H1 (cell line): Measurements from ENCODE around the gene RBM20. TPM values are rescaled to one million over a fixed set of nuclear protein-coding genes. Genes with fewer than 3 reads are reported as not detected.
"Not testable (repeated sequence)": the region's sequence is repeated elsewhere in the genome, so short reads cannot be mapped to it uniquely, and the experiment has no call there.

Experiments used
- CTCF ChIA-PET: fragments of 300-600 bp; sonication (Branson Sonifier 250); formaldehyde crosslinking; loops from one replicate; lab custom pipeline; 2021; ENCODE audit not compliant: partially characterized antibody; lab: Charles Lee
- POLR2A ChIA-PET: fragments of 300-600 bp; sonication (Branson Sonifier 250); formaldehyde crosslinking; loops from one replicate; lab custom pipeline; 2021; ENCODE audit warnings: inconsistent platforms; ENCODE audit not compliant: partially characterized antibody; lab: Charles Lee
- DNase-seq, 2 experiments: peaks; one replicate each; pipeline versions ENCODE4 v3.0.0 to v3.0.0-alpha.2; 2010 to 2022; ENCODE audit warnings: low spot score in 2 of 2, low read depth in 1 of 2, mixed read lengths in 1 of 2
- FAIRE-seq: peaks from 2 replicates; lab custom pipeline; 2011; peaks lifted over from hg19 to GRCh38; lab: Jason Lieb, UNC
- H2AFZ ChIP-seq: 2 replicates; pipeline ENCODE4 v1.8.1; 2012; ENCODE audit warnings: low read length, inconsistent platforms
- H2AK5ac ChIP-seq: 2 replicates; pipeline ENCODE4 v1.6.1; 2013; ENCODE audit warnings: low read depth, low read length
- H2BK120ac ChIP-seq: replicated peaks from 2 replicates; pipeline ENCODE3; 2013; ENCODE audit warnings: low read depth, low read length, inconsistent platforms
- H2BK12ac ChIP-seq: 2 replicates; pipeline ENCODE4 v1.6.1; 2013; ENCODE audit warnings: low read depth, low read length
- H2BK15ac ChIP-seq: 2 replicates; pipeline ENCODE4 v1.6.1; 2013; ENCODE audit warnings: low read length
- H2BK20ac ChIP-seq: 2 replicates; pipeline ENCODE4 v1.6.1; 2013; ENCODE audit warnings: low read length
- H2BK5ac ChIP-seq: 2 replicates; pipeline ENCODE4 v1.6.1; 2013; ENCODE audit warnings: low read depth, low read length
- H3K14ac ChIP-seq: 2 replicates; pipeline ENCODE4 v1.6.1; 2013; ENCODE audit warnings: inconsistent platforms; ENCODE audit not compliant: insufficient read length
- H3K18ac ChIP-seq: 2 replicates; pipeline ENCODE4 v1.6.1; 2013; ENCODE audit warnings: low read length; ENCODE audit errors: extremely low read depth
- H3K23ac ChIP-seq: 2 replicates; pipeline ENCODE4 v1.6.1; 2013; ENCODE audit warnings: inconsistent platforms; ENCODE audit not compliant: insufficient read length
- H3K23me2 ChIP-seq: 2 replicates; pipeline ENCODE4 v1.6.1; 2013; ENCODE audit warnings: low read depth, low read length
- H3K27ac ChIP-seq: 2 replicates; pipeline ENCODE4 v1.6.1; 2011; ENCODE audit warnings: low read depth, low read length, inconsistent platforms
- H3K27me3 ChIP-seq, 4 experiments: replicated peaks in 1 of 4; 1 replicate in 1 of 4; 2 replicates in 3 of 4; pipeline versions ENCODE4 v1.6.1 to v1.8.1; 2011 to 2013; ENCODE audit warnings: low read length in 3 of 4, mild to moderate bottlenecking in 3 of 4, inconsistent platforms in 2 of 4, mixed read lengths in 2 of 4, moderate library complexity in 1 of 4; ENCODE audit not compliant: control insufficient read depth in 3 of 4, insufficient read depth in 3 of 4; ENCODE audit errors: extremely low read depth in 1 of 4
- H3K36me3 ChIP-seq, 4 experiments: 2 replicates each; pipeline versions ENCODE4 v1.6.1 to v1.8.1; 2011 to 2013; ENCODE audit warnings: mild to moderate bottlenecking in 4 of 4, low read length in 3 of 4, moderate library complexity in 2 of 4, control low read depth in 1 of 4, inconsistent platforms in 1 of 4; ENCODE audit not compliant: insufficient read depth in 4 of 4, control insufficient read depth in 2 of 4
- H3K4ac ChIP-seq: replicated peaks from 2 replicates; pipeline ENCODE3; 2013; ENCODE audit warnings: low read length, low read depth, mixed read lengths, inconsistent platforms; ENCODE audit not compliant: insufficient read length
- H3K4me1 ChIP-seq, 4 experiments: replicated peaks in 1 of 4; 1 replicate in 1 of 4; 2 replicates in 3 of 4; pipeline versions ENCODE4 v1.6.1 to v1.8.1; 2011 to 2013; ENCODE audit warnings: low read length in 3 of 4, inconsistent platforms in 2 of 4, mixed read lengths in 1 of 4; ENCODE audit not compliant: insufficient read depth in 4 of 4, control insufficient read depth in 3 of 4
- H3K4me2 ChIP-seq, 2 experiments: 2 replicates each; pipeline versions ENCODE4 v1.6.1 to v1.8.1; 2011 to 2013; ENCODE audit warnings: low read depth in 2 of 2, low read length in 2 of 2, control low read depth in 1 of 2, inconsistent platforms in 1 of 2, mild to moderate bottlenecking in 1 of 2; ENCODE audit not compliant: insufficient read depth in 1 of 2
- H3K4me3 ChIP-seq, 4 experiments: fragments of 200-600, 300-600 bp in 1 of 4; sonication (generic), shearing (Covaris generic), sonication (Bioruptor Twin) in 1 of 4; 2 replicates each; pipeline versions ENCODE4 v1.5.1 to v1.8.1; 2011 to 2016; ENCODE audit warnings: low read length in 4 of 4, low read depth in 3 of 4, control low read depth in 2 of 4, inconsistent platforms in 2 of 4, mild to moderate bottlenecking in 2 of 4, mixed read lengths in 1 of 4, moderate library complexity in 1 of 4; ENCODE audit not compliant: insufficient read depth in 2 of 4; ENCODE audit errors: extremely low read depth in 1 of 4
- H3K56ac ChIP-seq: replicated peaks from 2 replicates; pipeline ENCODE3; 2013; ENCODE audit warnings: low read depth, mild to moderate bottlenecking, mixed read lengths, low read length, inconsistent platforms; ENCODE audit not compliant: insufficient read length
- H3K79me1 ChIP-seq: 2 replicates; pipeline ENCODE4 v1.6.1; 2013; ENCODE audit warnings: low read depth, low read length, control low read depth
- H3K79me2 ChIP-seq, 2 experiments: 2 replicates each; pipeline versions ENCODE4 v1.6.1 to v1.8.1; 2012 to 2013; ENCODE audit warnings: low read length in 2 of 2, mild to moderate bottlenecking in 2 of 2, inconsistent platforms in 1 of 2; ENCODE audit not compliant: insufficient read depth in 2 of 2, control insufficient read depth in 1 of 2
- H3K9ac ChIP-seq, 4 experiments: replicated peaks in 1 of 4; 1 replicate in 1 of 4; 2 replicates in 3 of 4; pipeline versions ENCODE4 v1.6.1 to v1.8.1; 2011 to 2013; ENCODE audit warnings: low read depth in 3 of 4, low read length in 3 of 4, control low read depth in 2 of 4, mild to moderate bottlenecking in 2 of 4, moderate library complexity in 2 of 4, inconsistent platforms in 1 of 4; ENCODE audit errors: extremely low read depth in 1 of 4
- H3K9me3 ChIP-seq, 2 experiments: 2 replicates each; pipeline versions ENCODE4 v1.6.1 to v1.8.1; 2012 to 2013; ENCODE audit warnings: mild to moderate bottlenecking in 2 of 2, moderate library complexity in 2 of 2, control low read depth in 1 of 2, inconsistent platforms in 1 of 2, low read depth in 1 of 2, low read length in 1 of 2, mixed read lengths in 1 of 2; ENCODE audit not compliant: insufficient read depth in 2 of 2
- H4K20me1 ChIP-seq, 2 experiments: replicated peaks in 1 of 2; 2 replicates each; pipeline versions ENCODE3 to v1.8.1; 2011 to 2013; ENCODE audit warnings: inconsistent platforms in 2 of 2, low read length in 2 of 2, mild to moderate bottlenecking in 1 of 2; ENCODE audit not compliant: insufficient read depth in 2 of 2, control insufficient read depth in 1 of 2
- H4K5ac ChIP-seq: 2 replicates; pipeline ENCODE4 v1.6.1; 2013; ENCODE audit warnings: low read length, low read depth, mixed read lengths, inconsistent platforms; ENCODE audit not compliant: insufficient read length
- H4K8ac ChIP-seq: 2 replicates; pipeline ENCODE4 v1.8.0; 2013; ENCODE audit warnings: mild to moderate bottlenecking, moderate library complexity, low read length, inconsistent platforms; ENCODE audit not compliant: insufficient read depth; ENCODE audit errors: extremely low read depth
- H4K91ac ChIP-seq: replicated peaks from 2 replicates; pipeline ENCODE3; 2013; ENCODE audit warnings: low read length, mixed read lengths, inconsistent platforms; ENCODE audit not compliant: insufficient read length
- WGBS, 2 experiments: shearing (Covaris generic) in 1 of 2; methylation state at CpG; one replicate each; pipeline versions ENCODE4 v1.1.6 to v1.1.7; 2013 to 2015; ENCODE audit warnings: low lambda C conversion rate in 2 of 2, mixed read lengths in 2 of 2, inconsistent platforms in 1 of 2, low coverage in 1 of 2, missing lambda C conversion rate in 1 of 2; ENCODE audit not compliant: insufficient replicate concordance in 2 of 2, insufficient coverage in 1 of 2, insufficient read length in 1 of 2; ENCODE audit errors: extremely low coverage in 1 of 2, missing lambda C conversion rate in 1 of 2; 5-methylcytosine and 5-hydroxymethylcytosine counted together
- polyA plus RNA-seq, 7 experiments: library from polyadenylated mRNA; depleted of rRNA in 3 of 7; stranded (reverse) in 5 of 7; unstranded in 2 of 7; fragments of >200 nt in 5 of 7; fragments of 200-250 nt in 2 of 7; gene quantifications; 1 replicate in 5 of 7; 2 replicates in 1 of 7; 4 replicates in 1 of 7; pipeline versions ENCODE4 v1.2.1 to v1.2.3, GENCODE V29; 2011 to 2013; ENCODE audit warnings: missing spikeins in 2 of 7, mixed read lengths in 2 of 7
- total RNA-seq: library from RNA; stranded (reverse); fragmentation: NEBNext Ultra II Directional; extraction: Animal tissue kit (Norgen Biotek cat#: 25700); gene quantifications from 2 replicates; pipeline ENCODE4 v1.2.1, GENCODE V29; 2021

Gene RBM20
- total and polyA plus RNA-seq, 2 of the 8 experiments (the other 6 are each of a cell fraction or from before 2014, with no cell fraction given), result 0.05 to 0.63 TPM

DNA sequence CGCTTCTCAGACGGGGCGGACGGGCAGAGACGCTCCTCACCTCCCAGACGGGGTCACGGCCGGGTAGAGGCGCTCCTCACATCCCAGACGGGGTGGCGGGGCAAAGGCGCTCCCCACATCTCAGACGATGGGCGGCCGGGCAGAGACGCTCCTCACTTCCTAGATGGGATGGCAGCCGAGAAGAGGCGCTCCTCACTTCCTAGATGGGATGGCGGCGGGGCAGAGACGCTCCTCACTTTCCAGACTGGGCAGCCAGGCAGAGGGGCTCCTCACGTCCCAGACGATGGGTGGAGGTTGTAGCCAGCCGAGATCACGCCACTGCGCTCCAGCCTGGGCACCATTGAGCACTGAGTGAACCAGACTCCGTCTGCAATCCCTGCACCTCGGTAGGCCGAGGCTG is 123.5 kb downstream of the RBM20 start:
- H3K9ac ChIP-seq, H4K5ac ChIP-seq, H3K27me3 ChIP-seq, H3K14ac ChIP-seq, H3K79me1 ChIP-seq, FAIRE-seq, H2BK120ac ChIP-seq, H3K36me3 ChIP-seq, H2AK5ac ChIP-seq, H3K79me2 ChIP-seq, H3K56ac ChIP-seq, H2BK15ac ChIP-seq, H4K20me1 ChIP-seq, H4K8ac ChIP-seq, H2BK20ac ChIP-seq, H3K18ac ChIP-seq, H3K4ac ChIP-seq, H4K91ac ChIP-seq, H3K23me2 ChIP-seq, CTCF ChIA-PET, H3K4me1 ChIP-seq, DNase-seq, H2AFZ ChIP-seq, H3K4me2 ChIP-seq, H3K4me3 ChIP-seq, H2BK12ac ChIP-seq, H2BK5ac ChIP-seq, H3K23ac ChIP-seq, H3K9me3 ChIP-seq, H3K27ac ChIP-seq, POLR2A ChIA-PET: not testable (repeated sequence)
- 97% methylated on average over 7 of the region's 29 CpGs; no CpG with 5 or more reads in 1 of the 2 experiments for WGBS, 2 experiments
